T follicular helper cell (primary cell): ENCODE results near the gene FER.
"Not testable (repeated sequence)": the region's sequence is repeated elsewhere in the genome, so short reads cannot be mapped to it uniquely, and the experiment has no call there.

Experiments used
- DNase-seq: peaks from one replicate; pipeline ENCODE4 v3.0.0-alpha.2; 2020; ENCODE audit warnings: low read depth

FER gene

DNA sequence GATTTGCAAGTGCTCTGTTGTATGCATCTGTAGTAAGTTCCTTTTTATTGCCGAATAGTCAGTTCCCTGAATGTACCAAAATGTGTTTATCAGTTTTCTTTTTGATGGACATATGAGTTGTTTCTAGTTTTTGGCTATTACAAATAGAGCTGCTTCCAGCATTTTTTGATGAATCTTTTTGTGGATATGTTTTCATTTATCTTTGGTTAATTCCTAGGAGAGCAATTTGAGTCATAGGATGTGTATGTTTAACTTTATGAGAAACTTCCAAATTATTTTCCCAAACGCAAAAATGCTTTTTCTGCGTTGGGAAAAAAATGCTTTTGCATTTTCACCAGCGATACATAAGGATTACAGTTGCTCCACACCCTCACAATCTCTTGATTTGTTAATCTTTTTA lies 287.7 kb downstream of the FER start:
- no peak for DNase-seq

DNA sequence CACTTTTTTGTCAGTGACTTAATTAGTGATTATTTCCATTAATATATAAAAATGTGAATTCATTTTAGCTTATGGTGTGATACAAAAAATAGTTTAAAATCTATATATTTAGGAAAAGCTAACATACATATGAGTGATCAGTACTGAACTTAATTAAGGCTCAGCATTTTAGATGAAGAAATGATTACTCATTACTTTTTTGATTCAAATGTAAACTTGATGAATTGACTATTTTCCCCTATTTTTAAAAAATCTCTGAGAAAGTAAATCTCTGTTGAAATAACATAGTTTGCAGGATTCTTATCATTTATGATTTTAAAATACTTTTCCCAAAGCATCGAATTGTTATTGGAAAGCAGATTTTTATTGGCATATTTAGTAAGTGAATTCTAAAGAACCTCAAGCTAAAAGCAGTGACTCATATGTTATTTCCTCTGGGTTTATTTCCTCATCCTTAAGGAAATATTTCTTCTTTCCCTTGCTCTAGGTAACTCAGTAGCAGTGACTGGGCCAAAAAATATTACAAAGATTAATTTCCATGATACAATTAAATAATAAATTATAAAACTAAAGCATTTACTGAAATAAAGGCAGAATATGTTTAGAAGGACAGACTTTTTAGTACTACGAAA lies 290.6 kb downstream of the FER start:
- no peak for DNase-seq

DNA sequence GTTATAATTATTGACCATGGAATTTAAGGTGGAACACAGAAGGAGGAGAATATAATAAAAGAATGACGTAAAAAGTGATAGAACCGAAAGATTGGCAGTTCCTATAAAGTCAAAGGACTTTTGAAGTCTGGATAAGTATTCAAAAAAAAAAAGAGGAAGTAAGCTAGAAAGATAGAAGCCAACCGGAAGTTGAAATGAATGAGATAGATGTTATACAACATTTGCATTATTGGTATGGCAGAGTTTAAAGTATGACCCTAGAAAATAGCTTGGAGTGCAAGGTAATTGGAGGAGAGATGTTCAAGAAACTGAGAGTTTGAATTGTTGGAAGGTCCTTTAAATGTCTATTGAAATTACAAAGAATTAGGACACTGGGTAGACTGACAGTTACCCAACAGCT lies 293.6 kb downstream of the FER start:
- no peak for DNase-seq

DNA sequence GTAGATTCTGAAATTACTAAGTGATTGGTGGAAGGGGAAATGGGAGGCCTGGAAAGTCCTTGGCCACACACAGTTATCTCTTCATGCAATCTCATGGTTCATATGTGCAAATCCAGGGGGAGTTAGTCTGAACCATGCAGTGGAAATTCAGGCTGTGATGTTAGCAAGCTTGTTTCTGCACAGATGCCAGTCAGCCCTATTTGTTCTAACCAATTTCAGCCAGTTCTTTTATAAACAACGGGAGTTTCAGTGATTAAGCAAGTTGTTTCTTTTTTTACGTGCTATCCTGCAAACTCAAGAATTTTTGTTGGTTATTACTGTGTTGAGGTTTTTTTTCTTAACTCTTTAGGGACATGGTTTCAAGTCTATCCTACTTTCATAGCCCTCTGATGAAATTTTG lies 298.0 kb downstream of the FER start:
- DNase-seq: no peak

DNA sequence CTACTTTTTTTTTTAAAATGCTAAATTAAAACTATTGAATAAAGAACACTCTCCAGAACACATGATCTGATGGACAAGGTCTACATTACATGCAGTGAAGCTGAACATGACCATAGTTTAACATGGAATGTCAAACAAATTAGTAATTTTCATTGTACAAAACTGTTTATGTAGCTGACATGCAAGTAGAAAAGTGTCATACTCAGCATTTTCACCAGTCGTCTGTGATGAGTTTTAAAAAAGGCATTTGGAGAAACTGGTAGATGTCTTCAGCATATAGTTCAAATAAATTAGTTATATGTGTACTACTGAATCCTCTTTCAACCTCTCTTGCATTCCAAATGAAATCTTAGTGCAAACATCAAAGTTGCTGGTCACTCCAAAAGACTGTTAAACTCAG lies 301.9 kb downstream of the FER start:
- no peak for DNase-seq

DNA sequence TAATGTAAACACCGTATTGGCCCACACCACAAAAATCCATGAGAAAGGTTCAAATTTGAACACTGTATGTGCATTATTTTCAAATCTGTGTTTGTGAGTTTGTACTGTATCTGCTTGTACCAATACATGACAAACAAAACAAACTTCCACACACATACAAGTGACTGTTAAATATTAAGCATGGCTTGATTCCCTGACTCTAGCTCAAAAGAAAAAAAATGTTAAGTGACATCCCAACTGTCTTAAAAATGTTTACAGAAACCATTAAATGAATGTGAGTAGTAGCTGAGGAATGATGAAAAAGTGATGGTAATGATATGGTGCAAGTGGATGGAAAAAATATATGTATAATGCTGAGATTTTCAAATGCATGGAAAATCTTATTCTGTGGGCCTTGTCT lies 302.6 kb downstream of the FER start:
- DNase-seq: not testable (repeated sequence)

DNA sequence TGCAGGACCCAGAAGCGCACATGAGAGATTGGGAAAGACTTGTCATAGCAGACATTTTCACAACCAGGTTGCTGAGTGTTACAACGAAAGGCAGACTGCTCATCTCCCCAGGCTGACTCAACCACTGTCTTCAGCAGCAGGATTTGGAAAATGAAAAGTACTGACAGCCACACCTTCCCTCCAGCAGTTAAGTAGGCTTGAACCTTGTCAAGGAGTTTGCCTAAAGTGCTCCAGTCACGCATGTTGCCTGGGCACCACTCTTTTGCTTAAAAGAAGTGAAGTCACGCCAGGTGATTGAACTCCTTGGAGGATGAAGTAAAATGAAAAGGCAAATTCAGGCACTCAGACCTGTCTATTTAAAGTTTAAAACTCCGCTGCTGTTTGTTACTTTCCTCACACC lies 304.5 kb downstream of the FER start:
- DNase-seq: not testable (repeated sequence)

DNA sequence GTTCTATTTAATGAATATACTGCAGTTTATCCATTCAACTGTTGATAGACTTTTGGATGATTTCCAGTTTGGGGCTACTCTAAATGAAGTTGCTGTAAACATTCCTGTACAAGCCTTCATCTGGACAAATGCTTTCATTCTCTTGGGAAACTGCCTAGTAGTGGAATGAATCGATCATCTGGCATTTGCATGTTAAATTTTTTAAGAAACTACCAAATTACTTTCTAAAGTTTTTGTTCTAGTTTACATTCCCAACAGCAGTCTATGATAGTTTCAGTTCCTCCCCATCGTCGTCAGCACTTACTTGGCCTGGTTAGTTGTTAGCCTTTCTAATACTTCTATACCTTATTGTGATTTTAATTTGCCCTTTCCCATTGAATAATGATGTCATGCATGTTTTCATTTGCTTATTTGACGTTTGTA lies 306.3 kb downstream of the FER start:
- DNase-seq: no peak

DNA sequence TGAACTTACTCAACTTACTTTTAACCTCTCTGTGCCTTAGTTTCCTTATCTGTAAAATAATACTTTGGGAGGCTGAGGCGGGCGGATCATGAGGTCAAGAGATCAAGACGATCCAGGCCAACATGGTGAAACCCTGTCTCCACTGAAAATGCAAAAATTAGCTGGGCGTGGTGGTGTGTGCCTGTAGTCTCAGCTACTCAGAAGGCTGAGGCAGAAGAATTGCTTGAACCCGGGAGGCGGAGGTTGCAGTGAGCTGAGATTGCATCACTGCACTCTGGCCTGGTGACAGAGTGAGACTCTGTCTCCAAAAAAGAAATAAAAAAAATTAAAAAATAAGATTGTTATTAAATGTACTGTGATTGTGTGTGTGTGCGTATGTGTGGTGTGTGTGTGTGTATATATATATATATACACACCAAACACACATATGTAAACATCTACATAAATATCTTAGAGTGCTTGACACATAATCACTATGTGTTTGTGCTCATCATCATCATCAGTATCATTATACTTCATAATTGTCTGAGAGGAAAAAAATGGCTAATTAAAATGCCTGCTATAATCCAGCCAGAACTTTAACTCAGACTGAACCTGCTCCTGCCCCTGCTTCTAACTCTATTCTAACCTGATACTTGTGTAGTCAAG lies 312.8 kb downstream of the FER start:
- no peak for DNase-seq

DNA sequence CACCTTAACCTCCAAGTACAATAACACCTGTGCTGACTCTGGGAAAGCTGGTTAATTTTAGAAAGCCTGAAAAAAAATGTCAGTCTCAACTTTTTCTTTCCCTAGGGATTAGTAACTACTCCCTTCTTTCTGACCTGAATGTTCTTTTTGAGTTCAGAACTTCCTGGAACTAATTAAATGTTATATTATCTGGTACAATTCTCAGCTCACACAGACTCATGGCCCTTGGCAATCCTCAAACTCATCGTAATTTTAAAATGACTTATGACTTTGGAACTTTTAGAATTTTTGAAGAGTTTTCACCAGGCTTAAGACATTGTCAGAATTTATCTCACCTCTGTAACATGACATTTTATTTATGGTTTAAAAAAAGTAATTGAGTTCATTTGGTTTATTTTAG lies 315.0 kb downstream of the FER start:
- no peak for DNase-seq

DNA sequence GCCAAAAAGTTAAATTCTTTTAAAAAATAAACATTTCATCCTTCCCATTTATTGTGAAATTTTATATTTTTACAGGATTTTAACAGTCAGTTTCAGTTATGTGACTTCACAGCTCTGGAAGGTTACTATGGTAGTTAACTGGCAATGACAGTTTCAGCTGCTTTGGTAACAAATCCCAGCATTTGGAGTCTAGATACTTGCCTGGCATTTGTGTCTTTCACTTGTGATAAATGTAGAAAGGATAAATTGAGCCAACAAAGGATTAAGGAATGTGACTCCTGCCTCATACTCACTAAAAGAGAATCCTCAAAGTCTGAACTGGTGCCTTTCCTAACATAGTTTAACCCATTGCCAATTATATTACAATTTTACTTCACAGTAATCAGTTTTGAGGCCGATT lies 315.5 kb downstream of the FER start:
- DNase-seq: no peak

DNA sequence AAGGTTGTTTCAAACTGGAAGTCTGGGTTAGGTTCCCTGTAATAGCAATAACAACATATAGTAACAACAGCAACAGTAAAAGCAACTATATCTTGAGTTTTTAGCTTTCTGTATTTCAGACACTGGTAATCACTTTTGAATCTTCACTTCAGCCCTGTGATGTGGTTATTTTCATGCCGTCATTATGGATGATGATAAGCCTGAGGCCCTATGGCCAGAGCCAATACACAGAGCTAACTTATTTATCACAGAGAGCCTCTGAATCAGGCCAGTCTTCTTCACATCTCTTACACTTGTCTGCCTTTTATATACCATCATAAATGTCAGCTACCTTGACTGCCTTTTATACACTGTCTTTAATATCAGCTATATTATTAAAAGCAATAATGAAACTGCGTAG lies 329.0 kb downstream of the FER start:
- no peak for DNase-seq

DNA sequence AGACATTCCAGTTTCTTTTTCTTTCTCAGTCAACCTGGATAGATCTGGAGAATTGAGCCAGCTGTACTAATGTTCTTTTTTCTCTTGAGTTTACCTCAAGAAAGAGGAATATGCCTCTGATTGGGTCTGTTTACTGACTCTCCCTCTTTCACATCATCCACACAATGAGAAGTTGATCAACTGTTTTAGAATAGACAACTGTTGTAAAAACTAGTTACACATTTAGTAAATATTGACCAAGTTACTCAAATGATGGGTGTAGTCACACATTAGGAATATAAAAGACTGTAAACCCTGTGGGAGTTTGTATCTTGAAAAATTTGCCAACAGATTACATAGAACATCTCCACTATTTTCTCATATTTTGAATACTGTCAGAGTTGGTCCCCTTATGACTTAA lies 330.8 kb downstream of the FER start:
- DNase-seq: no peak

DNA sequence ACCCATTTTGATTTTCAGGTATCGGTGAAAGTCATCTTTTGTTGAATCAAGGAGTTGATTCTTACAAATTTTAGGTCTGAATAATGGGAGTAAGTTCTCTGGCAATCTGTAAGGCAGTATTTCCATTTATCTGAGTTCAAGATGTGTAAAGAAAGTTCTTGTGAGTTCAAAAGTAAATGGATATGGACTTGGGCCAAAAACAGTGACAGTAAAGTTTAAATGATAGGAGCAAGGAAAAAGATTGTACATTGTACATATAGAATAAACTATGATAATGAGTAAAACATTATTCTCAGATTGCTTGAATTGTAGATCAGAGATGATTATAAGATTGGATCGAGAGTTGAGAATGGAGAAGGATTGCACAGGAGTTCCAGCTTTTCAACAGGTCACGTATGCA lies 332.8 kb downstream of the FER start:
- DNase-seq: no peak

DNA sequence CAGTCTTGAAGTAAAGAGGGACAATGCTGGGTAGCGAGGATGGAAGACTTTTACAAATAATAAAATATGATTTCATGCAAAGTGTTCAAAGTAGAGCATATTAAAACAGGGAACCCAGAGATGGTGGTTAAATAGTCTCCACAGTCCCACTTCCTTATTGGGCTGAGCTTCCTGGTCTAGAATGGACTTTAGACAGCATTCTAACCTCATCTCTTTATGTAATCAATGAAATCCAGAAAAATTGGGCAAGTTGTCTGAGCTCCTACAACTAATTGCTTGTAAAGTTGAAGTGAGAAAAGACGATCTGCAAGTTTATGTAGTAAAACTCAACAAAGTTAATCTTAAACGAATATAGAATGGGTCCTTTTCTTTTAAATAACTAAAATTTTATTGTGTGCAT lies 333.2 kb downstream of the FER start:
- no peak for DNase-seq

DNA sequence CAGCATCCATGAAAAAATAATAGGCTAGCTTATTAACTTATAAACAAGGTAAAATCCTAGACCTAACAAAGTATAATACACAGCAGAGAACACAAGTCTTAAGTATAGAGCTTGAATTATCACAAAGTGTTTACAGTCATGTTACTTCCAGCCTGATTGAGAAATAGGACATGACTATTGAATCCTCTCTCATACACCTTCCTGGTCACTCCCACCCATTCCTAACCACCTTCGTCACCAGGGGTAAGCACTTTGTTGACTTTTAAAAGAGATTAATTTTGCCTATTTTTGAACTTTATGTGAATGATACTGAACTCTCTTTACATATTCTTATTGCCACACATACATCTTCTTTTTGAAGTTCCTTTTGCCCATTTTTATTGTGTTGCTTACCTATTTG lies 336.2 kb downstream of the FER start:
- no peak for DNase-seq

DNA sequence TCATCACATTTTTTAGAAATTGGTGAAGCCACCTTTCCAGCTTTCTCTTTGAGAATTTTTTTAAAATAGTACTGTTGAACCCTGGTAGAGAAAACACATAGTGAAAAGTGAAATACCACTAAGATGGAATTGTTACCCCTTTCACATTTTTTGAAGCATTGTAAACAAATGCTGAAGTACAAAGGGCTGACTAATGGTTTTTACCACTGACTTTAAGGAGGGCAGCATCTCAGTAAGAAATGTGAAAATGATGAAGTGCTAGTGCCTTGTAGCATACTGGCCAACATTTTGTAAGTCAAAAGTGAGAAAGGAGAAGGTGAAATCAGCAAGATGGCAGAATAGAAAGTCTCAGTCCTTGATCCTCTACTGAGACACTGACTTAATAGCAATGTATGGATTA lies 341.5 kb downstream of the FER start:
- DNase-seq: no peak

DNA sequence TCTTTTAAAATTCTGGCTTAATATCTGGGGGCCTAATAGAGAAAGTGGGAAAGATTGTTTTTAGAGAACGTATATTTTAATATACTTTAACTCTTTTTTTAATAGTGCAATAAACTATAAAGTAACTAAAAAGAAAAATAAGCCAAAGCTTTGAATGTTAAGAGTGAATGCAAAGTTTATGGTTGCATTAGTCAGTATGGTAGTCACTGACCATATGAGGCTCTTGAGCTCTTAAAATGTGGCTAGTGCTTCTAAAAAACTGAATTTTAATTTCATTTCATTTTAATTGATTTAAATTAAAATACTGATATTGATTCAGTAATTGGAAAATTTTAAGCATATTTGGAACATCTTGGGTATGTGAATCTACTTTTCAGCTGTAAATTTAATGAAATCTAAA lies 351.4 kb downstream of the FER start:
- no peak for DNase-seq

DNA sequence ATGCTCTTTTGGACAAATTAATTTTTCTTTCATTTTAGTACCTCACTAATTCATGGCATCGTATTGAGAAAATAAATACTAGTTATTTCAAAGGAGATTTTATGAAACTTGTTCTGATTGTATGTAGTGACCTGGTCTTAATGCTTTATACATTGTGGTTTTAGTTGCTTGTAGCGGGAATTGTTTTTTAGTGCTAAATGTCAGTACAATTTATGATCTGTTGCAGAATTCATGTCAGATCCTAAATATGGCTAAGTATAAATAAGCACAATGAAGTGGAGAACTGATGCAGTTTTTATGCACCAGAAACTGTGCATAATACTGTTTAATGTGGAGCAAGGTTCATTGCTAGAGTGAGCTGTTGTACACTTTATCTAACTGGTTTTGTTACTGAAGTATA lies 353.3 kb downstream of the FER start:
- DNase-seq: no peak

DNA sequence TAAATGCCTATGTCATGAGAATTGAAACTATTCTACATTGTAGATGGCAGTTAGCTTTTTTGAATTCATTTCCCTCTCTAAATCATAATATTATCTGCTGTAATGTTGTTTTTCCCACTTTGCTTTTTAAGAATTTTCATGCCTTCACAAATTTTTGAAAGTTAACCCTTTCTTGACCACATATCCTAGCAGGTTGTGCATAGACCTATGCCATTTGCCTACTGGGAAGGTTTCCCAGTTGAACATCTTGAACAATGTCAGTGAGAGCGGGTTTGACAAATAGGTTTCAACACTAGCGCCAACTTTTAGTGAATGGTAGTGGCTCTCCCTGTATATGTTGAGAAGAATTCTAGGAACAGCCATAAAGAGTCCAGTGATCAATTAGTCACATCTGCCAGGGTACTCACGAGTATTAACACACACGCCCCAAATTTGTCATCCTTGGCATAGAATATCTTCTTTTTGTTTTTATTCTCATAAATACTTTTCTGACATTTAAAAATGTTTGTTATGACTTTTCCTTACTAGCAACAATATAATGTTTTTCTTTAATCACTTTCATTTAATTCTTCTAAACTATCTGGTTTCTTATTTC lies 354.5 kb downstream of the FER start:
- DNase-seq: no peak

DNA sequence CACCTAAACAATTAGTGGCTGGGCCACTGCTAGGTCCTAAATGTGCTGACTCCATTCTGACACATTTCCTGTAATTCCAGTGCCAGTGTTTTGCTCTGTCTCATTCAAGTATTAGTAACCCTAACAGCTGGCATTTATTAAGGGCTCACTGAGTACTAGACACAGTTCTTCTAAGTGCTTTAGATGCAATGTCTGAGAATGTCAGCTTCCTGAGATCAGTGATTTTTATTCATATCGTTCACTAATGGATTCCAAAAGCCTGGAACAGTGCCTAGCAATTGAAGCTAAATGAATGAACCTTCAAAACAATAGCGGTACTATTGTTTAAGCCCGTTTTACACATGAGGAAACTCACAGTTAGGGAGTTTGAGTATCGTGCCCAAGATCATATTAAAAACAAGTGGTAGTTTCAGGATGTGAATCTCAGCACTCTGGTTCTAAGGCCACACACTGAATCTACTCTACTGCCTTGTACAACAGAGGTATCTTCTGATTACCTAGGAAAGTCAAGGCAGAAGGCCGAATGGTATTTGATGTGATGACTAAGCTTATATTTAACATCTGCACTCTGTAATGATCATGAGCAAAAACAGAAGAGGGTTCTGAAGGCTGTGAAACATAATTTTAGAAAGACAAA lies 358.1 kb downstream of the FER start:
- DNase-seq: no peak

DNA sequence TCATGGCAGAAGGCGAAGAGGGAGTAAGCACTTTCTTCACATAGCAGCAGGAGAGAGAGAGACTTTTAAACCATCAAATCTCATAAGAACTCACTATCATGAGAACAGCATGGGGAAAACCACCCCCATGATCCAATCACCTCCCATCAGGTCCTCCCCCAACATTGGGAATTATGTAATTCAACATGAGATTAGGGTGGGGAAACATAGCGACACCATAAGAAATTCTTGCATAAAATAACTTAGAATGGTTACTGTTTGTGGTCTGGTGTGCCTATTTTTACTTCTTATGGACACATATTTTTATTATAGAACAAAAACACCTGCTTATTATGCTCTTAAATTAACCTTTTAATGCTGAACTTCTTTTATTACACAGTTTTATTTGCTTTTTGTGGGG lies 364.0 kb downstream of the FER start:
- DNase-seq: no peak

DNA sequence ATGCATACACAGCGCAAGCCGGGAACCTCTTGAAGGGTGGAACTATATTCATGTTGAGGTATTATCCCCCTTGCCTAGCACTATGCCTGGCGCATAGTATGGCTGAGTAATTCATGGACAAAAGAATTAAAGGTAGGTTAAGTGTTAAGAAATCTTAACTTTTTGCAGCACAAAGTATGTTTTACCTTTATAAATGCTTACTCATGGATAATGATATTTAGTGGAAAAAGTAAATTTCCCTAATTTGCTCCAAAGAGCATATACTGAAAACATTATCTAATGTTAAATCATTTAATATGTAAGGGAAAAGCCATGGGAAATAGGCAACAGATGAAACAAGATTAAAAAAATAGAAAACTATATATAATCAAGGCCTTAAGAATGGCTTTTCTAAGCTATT lies 365.9 kb downstream of the FER start:
- DNase-seq: no peak
